Activated naive CD4-positive, alpha-beta T cell treated with anti-CD3 and anti-CD28 coated beads, Interleukin-2, amount 50 U/mL, for 24 hours (primary cell): ENCODE results near the gene RAB25.

Source experiments
- H3K27ac Mint-ChIP-seq: one replicate; pipeline ENCODE4 v1.8.0; 2021; ENCODE audit warnings: mild to moderate bottlenecking, mixed read lengths
- H3K27me3 Mint-ChIP-seq: one replicate; pipeline ENCODE4 v1.8.0; 2021; ENCODE audit warnings: mixed read lengths
- H3K36me3 Mint-ChIP-seq: one replicate; pipeline ENCODE4 v1.8.0; 2021; ENCODE audit warnings: mixed read lengths
- H3K4me1 Mint-ChIP-seq: one replicate; pipeline ENCODE4 v1.8.0; 2021; ENCODE audit warnings: mixed read lengths
- H3K4me3 Mint-ChIP-seq: one replicate; pipeline ENCODE4 v1.8.0; 2021; ENCODE audit warnings: mild to moderate bottlenecking, mixed read lengths
- H3K9me3 Mint-ChIP-seq: one replicate; pipeline ENCODE4 v1.8.0; 2021; ENCODE audit warnings: mixed read lengths

The RAB25 gene

GRCh38 chr1:156082309-156083091 lies 21.5 kb downstream of the RAB25 start, which contains the start of gene MEX3A:
MEX3A (minus strand) TSS chr1:156082465; CDS start chr1:156081998, 467 bp downstream.
- H3K4me3 Mint-ChIP-seq, result peak within 1 kb of the TSS; percentile 86
- no peaks in the 10 kb centered on the region for H3K36me3 Mint-ChIP-seq
- H3K9me3 Mint-ChIP-seq, result no peaks in the 10 kb centered on the region
- H3K27ac Mint-ChIP-seq, result peak within 1 kb of the TSS; percentile 46
- H3K4me1 Mint-ChIP-seq, result peaks cover 15% of the 10 kb centered on the region
- H3K27me3 Mint-ChIP-seq, result peaks cover 13% of the 10 kb centered on the region

- Mint-ChIP-seq H3K4me1 (peaks cover 15% of the 10 kb centered on the region), H3K9me3 (no peaks in the 10 kb centered on the region), H3K27ac (peak overlapping the region; percentile 35), H3K36me3 (no peaks in the 10 kb centered on the region), H3K4me3 (peak overlapping the region; percentile 44), H3K27me3 (peaks cover 13% of the 10 kb centered on the region)
Measured at GRCh38 chr1:156083800-156084790, 23.1 kb downstream of the RAB25 start.

- Mint-ChIP-seq H3K36me3 (no peaks in the 10 kb centered on the region), H3K4me1 (peaks cover 20% of the 10 kb centered on the region), H3K27ac (no peak overlapping the region), H3K9me3 (no peaks in the 10 kb centered on the region), H3K27me3 (peaks cover 18% of the 10 kb centered on the region), H3K4me3 (no peak overlapping the region)
Measured at GRCh38 chr1:156086256-156086662, 25.3 kb downstream of the RAB25 start.

- H3K36me3 Mint-ChIP-seq, result no peaks in the 10 kb centered on the region
- H3K4me3 Mint-ChIP-seq, result no peak overlapping the region
- H3K27ac Mint-ChIP-seq, result no peak overlapping the region
- peaks cover 16% of the 10 kb centered on the region for H3K27me3 Mint-ChIP-seq
- peaks cover 5% of the 10 kb centered on the region for H3K4me1 Mint-ChIP-seq
- no peaks in the 10 kb centered on the region for H3K9me3 Mint-ChIP-seq
Measured at GRCh38 chr1:156089704-156090103, 28.7 kb downstream of the RAB25 start.

- Mint-ChIP-seq H3K36me3 (no peaks in the 10 kb centered on the region), H3K27me3 (peaks cover 13% of the 10 kb centered on the region), H3K9me3 (no peaks in the 10 kb centered on the region), H3K27ac (no peak overlapping the region), H3K4me3 (no peak overlapping the region), H3K4me1 (peaks cover 5% of the 10 kb centered on the region)
Measured at GRCh38 chr1:156090138-156090839, 29.3 kb downstream of the RAB25 start.

- peaks cover 11% of the 10 kb centered on the region for H3K27me3 Mint-ChIP-seq
- peaks cover 9% of the 10 kb centered on the region for H3K4me1 Mint-ChIP-seq
- no peaks in the 10 kb centered on the region for H3K36me3 Mint-ChIP-seq
- no peak overlapping the region for H3K4me3 Mint-ChIP-seq
- no peak overlapping the region for H3K27ac Mint-ChIP-seq
- no peaks in the 10 kb centered on the region for H3K9me3 Mint-ChIP-seq
Measured at GRCh38 chr1:156090840-156091188, 29.9 kb downstream of the RAB25 start.

GRCh38 chr1:156091610-156092009 lies 30.6 kb downstream of the RAB25 start:
- Mint-ChIP-seq H3K4me3 (no peak overlapping the region), H3K27ac (no peak overlapping the region), H3K9me3 (no peaks in the 10 kb centered on the region), H3K4me1 (peaks cover 17% of the 10 kb centered on the region), H3K36me3 (no peaks in the 10 kb centered on the region), H3K27me3 (peaks cover 9% of the 10 kb centered on the region)

- no peaks in the 10 kb centered on the region for H3K36me3 Mint-ChIP-seq
- peak overlapping the region; percentile 89 for H3K27ac Mint-ChIP-seq
- H3K27me3 Mint-ChIP-seq, result no peaks in the 10 kb centered on the region
- H3K9me3 Mint-ChIP-seq, result no peaks in the 10 kb centered on the region
- peaks cover 41% of the 10 kb centered on the region for H3K4me1 Mint-ChIP-seq
- H3K4me3 Mint-ChIP-seq, result peak overlapping the region; percentile 67
Measured at GRCh38 chr1:156095906-156096508, 35.0 kb downstream of the RAB25 start.

GRCh38 chr1:156096640-156097391 lies 35.9 kb downstream of the RAB25 start:
- no peaks in the 10 kb centered on the region for H3K36me3 Mint-ChIP-seq
- H3K27ac Mint-ChIP-seq, result peak overlapping the region; percentile 59
- H3K9me3 Mint-ChIP-seq, result no peaks in the 10 kb centered on the region
- H3K4me3 Mint-ChIP-seq, result peak overlapping the region; percentile 67
- H3K27me3 Mint-ChIP-seq, result no peaks in the 10 kb centered on the region
- H3K4me1 Mint-ChIP-seq, result peaks cover 41% of the 10 kb centered on the region

- Mint-ChIP-seq H3K4me3 (peak overlapping the region; percentile 67), H3K36me3 (no peaks in the 10 kb centered on the region), H3K9me3 (no peaks in the 10 kb centered on the region), H3K27ac (peak overlapping the region; percentile 59), H3K27me3 (no peaks in the 10 kb centered on the region), H3K4me1 (peaks cover 41% of the 10 kb centered on the region)
Measured at GRCh38 chr1:156097499-156098178, 36.7 kb downstream of the RAB25 start.

- Mint-ChIP-seq H3K4me3 (no peak overlapping the region), H3K9me3 (no peaks in the 10 kb centered on the region), H3K4me1 (peaks cover 52% of the 10 kb centered on the region), H3K27me3 (no peaks in the 10 kb centered on the region), H3K36me3 (no peaks in the 10 kb centered on the region), H3K27ac (peak overlapping the region; percentile 59)
Measured at GRCh38 chr1:156098784-156099183, 37.8 kb downstream of the RAB25 start.

- H3K4me1 Mint-ChIP-seq, result peaks cover 56% of the 10 kb centered on the region
Measured at GRCh38 chr1:156099282-156099681, 38.3 kb downstream of the RAB25 start.

GRCh38 chr1:156100205-156100995 lies 39.4 kb downstream of the RAB25 start:
- Mint-ChIP-seq H3K27me3 (no peaks in the 10 kb centered on the region), H3K4me1 (peaks cover 67% of the 10 kb centered on the region), H3K27ac (peak overlapping the region; percentile 9), H3K4me3 (no peak overlapping the region), H3K36me3 (no peaks in the 10 kb centered on the region), H3K9me3 (no peaks in the 10 kb centered on the region)

More at GRCh38 chr1:156099282-156099681, 38.3 kb downstream of the RAB25 start:
- Mint-ChIP-seq H3K27me3 (no peaks in the 10 kb centered on the region), H3K4me3 (no peak overlapping the region), H3K27ac (no peak overlapping the region), H3K36me3 (no peaks in the 10 kb centered on the region), H3K9me3 (no peaks in the 10 kb centered on the region)
